CD14-positive monocyte (primary cell): Measurements from ENCODE around the gene ADAMTS8. TPM values are rescaled to one million over a fixed set of nuclear protein-coding genes. Genes with fewer than 3 reads are reported as not detected.

Source experiments
- DNase-seq, 3 donors: peaks; one replicate each; pipeline ENCODE4 v3.0.0-alpha.2; 2011 to 2022
- H2AFZ ChIP-seq: 2 replicates; pipeline ENCODE4 v1.6.0; 2012; ENCODE audit warnings: mild to moderate bottlenecking, low read depth, low read length, inconsistent platforms; ENCODE audit not compliant: insufficient read depth, poor library complexity, severe bottlenecking
- H3K27ac ChIP-seq, 2 donors: 1 replicate in 1 of 2; 2 replicates in 1 of 2; pipeline ENCODE4 v1.5.1; 2012 to 2013; ENCODE audit warnings: low read length in 2 of 2, control low read depth in 1 of 2, inconsistent platforms in 1 of 2, low read depth in 1 of 2, mild to moderate bottlenecking in 1 of 2
- H3K27me3 ChIP-seq, 2 donors: one replicate each; pipeline versions ENCODE4 v1.6.0 to v1.6.1; 2011 to 2013; ENCODE audit warnings: low read length in 2 of 2; ENCODE audit not compliant: control insufficient read depth in 2 of 2, insufficient read depth in 2 of 2
- H3K36me3 ChIP-seq, 2 donors: replicated peaks in 1 of 2; 1 replicate in 1 of 2; 2 replicates in 1 of 2; pipeline versions ENCODE4 v1.5.1 to v1.6.1; 2012 to 2013; ENCODE audit warnings: low read length in 2 of 2, control low read depth in 1 of 2, inconsistent platforms in 1 of 2, mild to moderate bottlenecking in 1 of 2; ENCODE audit not compliant: insufficient read depth in 2 of 2, control insufficient read depth in 1 of 2
- H3K4me1 ChIP-seq, 2 donors: 1 replicate in 1 of 2; 2 replicates in 1 of 2; pipeline versions ENCODE4 v1.5.1 to v1.6.1; 2012 to 2013; ENCODE audit warnings: low read length in 2 of 2, control low read depth in 1 of 2, inconsistent platforms in 1 of 2, mild to moderate bottlenecking in 1 of 2, moderate library complexity in 1 of 2; ENCODE audit not compliant: insufficient read depth in 2 of 2, control insufficient read depth in 1 of 2
- H3K4me2 ChIP-seq: replicated peaks from 2 replicates; pipeline ENCODE3; 2012; ENCODE audit warnings: low read length, moderate library complexity, mild to moderate bottlenecking; ENCODE audit not compliant: poor library complexity, severe bottlenecking; ENCODE audit errors: extremely low read depth
- H3K4me3 ChIP-seq, 3 experiments: fragments of 200-600 bp in 1 of 3; sonication (generic) in 1 of 3; replicated peaks in 1 of 3; 1 replicate in 2 of 3; 2 replicates in 1 of 3; pipeline ENCODE4 v1.5.1; 2011 to 2013; ENCODE audit warnings: low read length in 3 of 3, mild to moderate bottlenecking in 3 of 3, control low read depth in 2 of 3, low read depth in 2 of 3, inconsistent platforms in 1 of 3, moderate library complexity in 1 of 3
- H3K79me2 ChIP-seq: 2 replicates; pipeline ENCODE4 v1.6.0; 2012; ENCODE audit warnings: mild to moderate bottlenecking, control low read depth, inconsistent platforms, low read length, moderate library complexity; ENCODE audit not compliant: insufficient read depth
- H3K9ac ChIP-seq: 2 replicates; pipeline ENCODE4 v1.6.0; 2017; ENCODE audit warnings: low read length, mild to moderate bottlenecking; ENCODE audit not compliant: insufficient read depth, poor library complexity, severe bottlenecking
- H3K9me3 ChIP-seq, 2 donors: replicated peaks in 1 of 2; 1 replicate in 1 of 2; 2 replicates in 1 of 2; pipeline versions ENCODE4 v1.5.1 to v1.6.1; 2012 to 2013; ENCODE audit warnings: low read length in 2 of 2, control low read depth in 1 of 2; ENCODE audit not compliant: control insufficient read depth in 1 of 2, insufficient read depth in 1 of 2
- H4K20me1 ChIP-seq: 2 replicates; pipeline ENCODE4 v1.6.0; 2012; ENCODE audit warnings: mild to moderate bottlenecking, low read length, control low read depth, moderate library complexity; ENCODE audit not compliant: insufficient read depth
- H3K27ac Mint-ChIP-seq, 7 donors: one replicate each; pipeline ENCODE4 v1.8.0; 2020; ENCODE audit warnings: mild to moderate bottlenecking in 7 of 7, mixed read lengths in 7 of 7, moderate library complexity in 6 of 7, inconsistent platforms in 2 of 7
- H3K27me3 Mint-ChIP-seq, 3 donors: one replicate each; pipeline ENCODE4 v1.8.0; 2021 to 2022; ENCODE audit warnings: low read depth in 3 of 3, mild to moderate bottlenecking in 3 of 3, mixed read lengths in 3 of 3, moderate library complexity in 3 of 3, inconsistent platforms in 1 of 3
- H3K36me3 Mint-ChIP-seq, 2 donors: one replicate each; pipeline ENCODE4 v1.8.0; 2020; ENCODE audit warnings: mixed read lengths in 2 of 2, inconsistent platforms in 1 of 2, mild to moderate bottlenecking in 1 of 2
- H3K4me1 Mint-ChIP-seq: one replicate; pipeline ENCODE4 v1.8.0; 2020; ENCODE audit warnings: mild to moderate bottlenecking, mixed read lengths
- H3K4me3 Mint-ChIP-seq, 2 donors: one replicate each; pipeline ENCODE4 v1.8.0; 2020; ENCODE audit warnings: mild to moderate bottlenecking in 2 of 2, mixed read lengths in 2 of 2, moderate library complexity in 1 of 2
- H3K9me3 Mint-ChIP-seq, 7 donors: one replicate each; pipeline ENCODE4 v1.8.0; 2020 to 2022; ENCODE audit warnings: mixed read lengths in 7 of 7, mild to moderate bottlenecking in 6 of 7, moderate library complexity in 6 of 7, inconsistent platforms in 2 of 7
- CTCF ChIP-seq: fragments of 200-600 bp; IDR thresholded peaks from one replicate; pipeline ENCODE4 v1.8.0; 2022; ENCODE audit warnings: antibody characterized with exemption, mild to moderate bottlenecking
- WGBS: methylation state at CpG from one replicate; pipeline ENCODE4 v1.1.5; 2013; ENCODE audit warnings: missing lambda C conversion rate; ENCODE audit not compliant: insufficient coverage; 5-methylcytosine and 5-hydroxymethylcytosine counted together
- intact Hi-C, 2 donors: fragments of 100-400 bp; cut with micrococcal nuclease; formaldehyde crosslinking; loops; one replicate each; pipeline versions ENCODE4 v1.15.0 to v1.15.1; 2023
- polyA plus RNA-seq, 3 donors: library from polyadenylated mRNA; depleted of rRNA in 1 of 3; unstranded in 2 of 3; stranded (reverse) in 1 of 3; fragments of 300-500 nt in 2 of 3; fragments of >200 nt in 1 of 3; fragmentation: Illumina TruSeq in 2 of 3; gene quantifications; 1 replicate in 2 of 3; 2 replicates in 1 of 3; pipeline ENCODE4 v1.2.3, GENCODE V29; 2012 to 2021

ADAMTS8 gene
- polyA plus RNA-seq, 3 donors, result not detected

GRCh38 chr11:130471731-130472433 lies 43.5 kb upstream of the ADAMTS8 start:
- no peaks in the 10 kb centered on the region for H3K36me3 Mint-ChIP-seq
- no peak overlapping the region for H3K4me3 ChIP-seq
- no peak overlapping the region for H3K27ac ChIP-seq
- no peaks in the 10 kb centered on the region for H3K36me3 ChIP-seq
- H3K27me3 ChIP-seq, result no peaks in the 10 kb centered on the region
- no peak for TF ChIP-seq CTCF
- H3K9me3 ChIP-seq, result no peaks in the 10 kb centered on the region
- DNase-seq, result no peak
- intact Hi-C loops, result no loop called here
- H4K20me1 ChIP-seq, result no peaks in the 10 kb centered on the region
- no peaks in the 10 kb centered on the region for H3K79me2 ChIP-seq
- no peaks in the 10 kb centered on the region for H3K4me1 Mint-ChIP-seq
- H3K9me3 Mint-ChIP-seq, result no peaks in the 10 kb centered on the region
- no peak overlapping the region for H3K4me2 ChIP-seq
- H2AFZ ChIP-seq, result no peak overlapping the region
- H3K4me3 Mint-ChIP-seq, result no peak overlapping the region
- 90% methylated on average over 11 of the region's 11 CpGs for WGBS
- H3K4me1 ChIP-seq, result no peaks in the 10 kb centered on the region
- no peak overlapping the region for H3K9ac ChIP-seq
- peaks cover 0 to 1% (median 1%) of the 10 kb centered on the region in 3 donors for H3K27me3 Mint-ChIP-seq
- no peak overlapping the region for H3K27ac Mint-ChIP-seq

- intact Hi-C loops, result no loop called here
- H3K9me3 Mint-ChIP-seq, result no peaks in the 10 kb centered on the region
- WGBS, result 97% methylated on average over 13 of the region's 20 CpGs
- no peaks in the 10 kb centered on the region for H3K4me1 Mint-ChIP-seq
- no peak overlapping the region for H3K4me3 ChIP-seq
- no peak overlapping the region for H2AFZ ChIP-seq
- H3K36me3 Mint-ChIP-seq, result no peaks in the 10 kb centered on the region
- no peaks in the 10 kb centered on the region for H3K79me2 ChIP-seq
- peak overlapping the region in 1 of 7 donors; percentile 5 for H3K27ac Mint-ChIP-seq
- no peak overlapping the region for H3K27ac ChIP-seq
- no peaks in the 10 kb centered on the region for H3K27me3 ChIP-seq
- H4K20me1 ChIP-seq, result no peaks in the 10 kb centered on the region
- no peak overlapping the region for H3K9ac ChIP-seq
- peaks cover 0 to 1% (median 1%) of the 10 kb centered on the region in 3 donors for H3K27me3 Mint-ChIP-seq
- no peak for TF ChIP-seq CTCF
- no peak overlapping the region for H3K4me3 Mint-ChIP-seq
- no peaks in the 10 kb centered on the region for H3K9me3 ChIP-seq
- H3K4me2 ChIP-seq, result no peak overlapping the region
- H3K36me3 ChIP-seq, result no peaks in the 10 kb centered on the region
- H3K4me1 ChIP-seq, result no peaks in the 10 kb centered on the region
- DNase-seq, result no peak
Observed at GRCh38 chr11:130470832-130471706, 42.7 kb upstream of the ADAMTS8 start.
